Neuronal stem cell (in vitro differentiated cells): ENCODE measurements around the gene KIF6. TPM values are rescaled to one million over a fixed set of nuclear protein-coding genes. Genes with fewer than 3 reads are reported as not detected.

Experiments used
- small RNA-seq: library from polyadenylated mRNA; stranded (forward); fragments of <200 nt; extraction: miRNeasy Mini kit (QIAGEN cat#:217004); gene quantifications from one replicate; pipeline ENCODE3, GENCODE V24; 2013; ENCODE audit not compliant: insufficient read depth

KIF6 gene

Small RNAs within 50 kb of the gene (small RNA-seq; reads per million reads assigned to genes)
- not detected for gene RNU1-54P
